Lower leg skin (tissue), 3 donors: Measurements from ENCODE around the gene ARHGEF16.

ENCODE experiments used
- POLR2A ChIP-seq, 2 donors: fragments of 450-650 bp; IDR thresholded peaks; one replicate each; pipeline ENCODE4 v1.6.1; 2016 to 2017; ENCODE audit warnings: antibody characterized with exemption in 2 of 2, mild to moderate bottlenecking in 1 of 2, moderate library complexity in 1 of 2
- TF ChIP-seq, protein P1 (sequence below), 3 donors: fragments of 450-650 bp; IDR thresholded peaks; one replicate each; pipeline ENCODE4 v1.5.1; 2016; ENCODE audit warnings: antibody characterized with exemption in 3 of 3, mild to moderate bottlenecking in 3 of 3, moderate library complexity in 2 of 3

DNA sequence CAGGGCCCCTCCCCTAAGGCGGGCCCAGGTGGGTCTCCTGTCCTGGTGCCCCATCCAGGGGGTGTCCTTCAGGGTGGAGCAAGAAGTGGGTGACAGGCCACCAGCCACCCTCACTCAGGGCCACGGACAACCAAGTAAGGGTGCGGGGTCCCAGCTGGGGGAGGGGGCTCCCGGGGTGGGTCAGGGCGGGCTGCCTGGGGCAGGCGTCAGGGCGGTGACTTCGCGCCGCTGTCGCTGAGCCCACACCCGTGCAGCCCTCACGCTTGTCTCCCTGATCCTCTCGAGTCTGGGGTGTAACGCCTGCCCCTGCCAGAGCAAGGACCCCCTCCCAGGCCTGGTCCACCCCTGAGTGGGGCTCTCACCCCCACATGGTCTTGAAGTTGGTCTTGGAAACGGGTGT is 22.2 kb downstream of the ARHGEF16 start:
- TF ChIP-seq, protein P1, sequence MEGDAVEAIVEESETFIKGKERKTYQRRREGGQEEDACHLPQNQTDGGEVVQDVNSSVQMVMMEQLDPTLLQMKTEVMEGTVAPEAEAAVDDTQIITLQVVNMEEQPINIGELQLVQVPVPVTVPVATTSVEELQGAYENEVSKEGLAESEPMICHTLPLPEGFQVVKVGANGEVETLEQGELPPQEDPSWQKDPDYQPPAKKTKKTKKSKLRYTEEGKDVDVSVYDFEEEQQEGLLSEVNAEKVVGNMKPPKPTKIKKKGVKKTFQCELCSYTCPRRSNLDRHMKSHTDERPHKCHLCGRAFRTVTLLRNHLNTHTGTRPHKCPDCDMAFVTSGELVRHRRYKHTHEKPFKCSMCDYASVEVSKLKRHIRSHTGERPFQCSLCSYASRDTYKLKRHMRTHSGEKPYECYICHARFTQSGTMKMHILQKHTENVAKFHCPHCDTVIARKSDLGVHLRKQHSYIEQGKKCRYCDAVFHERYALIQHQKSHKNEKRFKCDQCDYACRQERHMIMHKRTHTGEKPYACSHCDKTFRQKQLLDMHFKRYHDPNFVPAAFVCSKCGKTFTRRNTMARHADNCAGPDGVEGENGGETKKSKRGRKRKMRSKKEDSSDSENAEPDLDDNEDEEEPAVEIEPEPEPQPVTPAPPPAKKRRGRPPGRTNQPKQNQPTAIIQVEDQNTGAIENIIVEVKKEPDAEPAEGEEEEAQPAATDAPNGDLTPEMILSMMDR (IDR thresholded peaks at IDR 0.05), result no peak
- TF ChIP-seq POLR2A (IDR thresholded peaks at IDR 0.05), result no peak
